ENCODE data around the gene PLEKHM3.

The PLEKHM3 gene

DNA sequence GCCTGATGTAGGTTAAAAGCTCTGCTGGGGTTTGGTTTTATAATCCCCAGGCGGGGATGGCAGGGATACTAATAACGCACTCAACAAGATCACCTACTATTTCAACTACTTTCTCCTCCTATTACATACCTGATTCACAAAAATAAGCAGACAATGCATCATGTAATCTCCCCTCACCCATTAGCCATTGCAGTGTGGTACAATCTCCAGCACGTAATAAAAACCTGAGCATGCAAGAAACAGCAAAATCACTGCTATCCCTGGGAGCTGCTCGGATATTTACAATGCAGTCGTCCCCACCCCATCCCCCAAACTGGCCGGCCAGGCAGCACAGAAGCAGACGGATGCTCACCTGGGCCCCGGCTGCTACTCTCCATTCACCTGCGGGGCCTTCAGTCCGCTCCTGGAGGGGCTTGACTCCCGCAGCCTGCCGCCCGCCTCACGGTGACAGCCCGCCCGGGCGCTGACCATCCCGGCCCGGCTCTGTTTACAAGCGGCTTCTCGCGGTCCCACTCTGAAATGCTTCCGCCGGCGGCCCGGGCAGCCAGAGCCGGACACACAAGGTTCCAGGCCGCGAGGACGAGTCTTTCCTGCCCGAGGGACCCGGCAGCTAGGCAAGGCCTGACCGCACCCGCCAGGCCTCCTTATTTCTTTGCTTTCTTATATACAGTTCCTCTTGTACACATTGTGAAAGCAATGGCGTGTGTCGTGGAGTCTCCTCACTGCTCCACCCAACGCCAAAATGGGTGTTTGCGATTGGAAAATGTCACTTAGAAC is at the start of gene PLEKHM3:
Gene PLEKHM3, minus strand, starts transcription at position 491 of the 777 bp plus-strand sequence. CDS start 23,888 bp downstream, outside the sequence.
- DNase-seq = no peak

DNA sequence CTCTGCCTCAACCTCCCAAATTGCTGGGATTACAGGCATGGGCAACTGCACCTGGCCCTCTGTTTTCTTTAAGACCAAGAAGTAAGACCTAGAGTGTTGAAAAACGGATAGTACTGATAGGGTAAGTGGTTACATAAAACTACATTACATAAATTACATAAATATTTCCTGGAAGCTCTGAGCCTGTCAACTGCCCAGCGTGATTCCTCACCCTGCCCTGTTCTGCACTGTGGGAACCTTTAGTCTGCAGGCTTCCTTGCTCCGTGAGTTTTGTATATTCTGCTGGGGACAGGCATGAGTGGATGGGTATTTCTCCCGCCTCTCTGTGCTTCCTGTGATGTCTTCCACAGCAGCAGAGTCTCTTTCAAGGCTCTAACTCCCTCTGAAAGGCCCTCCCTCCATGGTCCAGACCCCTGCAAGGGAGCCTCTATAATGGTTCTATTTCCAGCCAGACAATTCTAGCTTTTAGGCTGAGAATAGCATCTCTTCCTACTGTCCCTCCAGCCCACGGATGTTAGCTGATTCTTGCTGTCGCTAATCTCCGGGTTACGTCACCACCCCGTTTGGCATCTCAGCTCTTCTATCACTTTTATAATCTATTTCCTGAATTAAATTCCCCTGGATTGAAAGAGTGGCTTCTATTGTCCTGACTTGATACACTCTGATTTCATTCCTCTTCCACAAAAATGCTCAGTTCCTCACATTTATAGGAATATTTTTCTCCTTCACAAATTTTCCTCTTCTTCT is 49.5 kb upstream of the PLEKHM3 start:
- no peak for DNase-seq

DNA sequence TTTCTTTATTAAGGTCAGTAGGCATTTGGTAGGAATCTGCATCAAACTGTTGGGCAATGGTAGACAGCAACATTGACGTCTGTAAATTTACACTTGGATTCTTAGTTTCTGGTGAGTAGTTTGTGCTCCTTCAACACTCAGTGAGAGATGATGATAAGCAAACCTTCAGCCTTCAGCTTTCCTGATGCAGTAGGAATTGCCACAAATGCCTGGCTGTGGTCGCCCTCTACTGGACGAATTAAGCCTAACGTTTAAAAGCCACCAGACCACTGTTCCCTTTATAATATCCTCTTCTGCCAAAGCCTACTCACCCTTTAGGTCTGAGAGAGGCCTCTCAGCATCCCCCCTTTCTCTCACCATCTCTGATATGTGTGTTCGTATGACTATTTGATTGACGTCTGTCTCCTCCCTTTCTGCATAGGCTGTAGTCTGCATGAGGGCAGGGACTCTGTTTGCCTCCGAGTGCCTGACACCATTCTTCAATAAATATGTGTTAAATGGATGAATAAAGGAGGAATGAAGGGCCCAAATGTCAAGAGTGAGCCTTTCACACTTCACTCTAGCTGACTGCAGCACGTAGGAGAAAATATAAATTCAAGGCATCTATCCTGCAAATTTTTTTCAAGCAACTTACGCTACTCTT is 47.0 kb upstream of the PLEKHM3 start:
- no peak for DNase-seq

GRCh38 chr2:208069186-208069585 is 43.9 kb upstream of the PLEKHM3 start:
- no peak for DNase-seq

DNA sequence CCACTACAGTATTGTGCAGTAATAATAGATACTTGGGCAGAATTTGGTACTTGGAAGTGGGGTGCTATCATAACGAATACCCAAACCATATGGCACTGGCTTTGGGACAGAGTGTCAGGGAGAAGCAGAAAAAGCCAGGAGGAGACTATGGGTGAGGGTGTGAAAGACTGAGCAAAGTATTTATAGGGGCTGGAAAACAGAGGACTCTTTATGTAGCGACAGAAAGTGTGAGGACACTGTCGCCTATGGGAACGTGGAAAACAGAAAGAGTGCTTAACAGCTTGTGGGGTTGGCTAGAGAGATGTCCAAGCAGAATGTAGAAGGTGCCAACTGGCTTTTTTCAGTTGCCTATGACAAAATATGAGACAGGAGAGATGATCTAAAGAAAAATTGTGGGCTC is 40.7 kb upstream of the PLEKHM3 start:
- no peak for DNase-seq

- DNase-seq = no peak
Observed at GRCh38 chr2:208065476-208065875, 40.1 kb upstream of the PLEKHM3 start.

- no peak for DNase-seq
Observed at GRCh38 chr2:208064220-208064961, 39.1 kb upstream of the PLEKHM3 start.

DNA sequence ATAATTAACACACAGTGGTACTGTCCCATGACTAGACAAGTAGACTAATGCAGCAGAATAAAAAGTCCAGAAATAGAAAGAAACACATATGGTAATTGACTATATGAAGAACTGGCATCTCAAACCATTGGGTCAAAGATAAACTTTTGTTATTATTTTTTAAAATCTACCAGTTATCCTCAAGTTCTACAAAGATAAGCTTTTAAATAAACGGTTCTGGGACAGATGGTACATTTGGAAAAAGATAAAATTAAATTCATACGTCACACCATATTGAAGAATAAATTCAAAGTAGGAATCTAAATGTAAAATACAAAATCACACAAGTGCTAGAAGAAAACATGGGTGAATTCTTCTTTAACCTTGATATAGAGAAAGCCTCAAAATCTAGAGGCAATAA is 37.6 kb upstream of the PLEKHM3 start:
- no peak for DNase-seq

GRCh38 chr2:208062113-208062512 is 36.8 kb upstream of the PLEKHM3 start:
- DNase-seq = no peak

DNA sequence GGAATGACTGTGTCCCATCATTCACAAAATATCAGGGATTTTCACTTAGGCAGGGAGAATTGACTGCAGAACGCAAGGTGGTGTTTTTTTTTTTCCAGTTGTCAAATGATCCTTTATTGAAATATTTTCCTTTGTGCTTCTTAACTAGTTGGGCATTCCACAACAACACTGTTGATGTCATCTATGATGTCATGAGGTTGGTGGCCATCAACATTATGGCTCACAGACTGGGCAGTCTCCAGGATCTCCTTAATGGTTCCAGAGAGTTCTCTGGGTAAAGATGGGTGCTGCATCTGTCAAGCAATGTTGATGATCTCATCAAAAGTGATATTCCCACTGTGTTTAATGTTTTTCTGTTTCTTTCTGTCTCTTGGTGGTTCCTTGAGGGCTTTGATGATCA is 31.8 kb upstream of the PLEKHM3 start:
- no peak for DNase-seq

- DNase-seq = no peak
Observed at GRCh38 chr2:208049441-208049840, 24.1 kb upstream of the PLEKHM3 start.

GRCh38 chr2:208049006-208049405 is 23.7 kb upstream of the PLEKHM3 start:
- DNase-seq = no peak

DNA sequence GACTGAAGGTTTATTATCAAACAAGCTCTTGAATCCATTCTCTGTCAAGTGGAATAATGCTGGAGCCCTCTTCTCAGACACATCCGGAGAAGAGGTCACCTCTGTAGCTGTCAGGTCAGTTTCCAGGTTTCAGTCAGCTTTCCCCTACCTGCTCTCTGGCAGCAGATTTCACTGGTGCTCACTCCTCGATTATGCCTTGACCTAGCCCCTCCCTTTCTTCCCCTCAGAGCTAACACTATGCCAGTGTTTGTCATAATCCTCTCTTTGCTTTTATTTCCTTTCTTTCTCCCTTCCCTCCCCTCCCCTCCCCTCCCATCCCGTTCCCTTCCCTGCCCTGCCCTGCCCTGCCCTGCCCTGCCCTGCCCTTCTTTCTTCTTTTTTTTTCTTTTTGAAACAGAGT is 22.5 kb upstream of the PLEKHM3 start:
- DNase-seq = no peak

- DNase-seq = no peak
Observed at GRCh38 chr2:208046686-208047085, 21.4 kb upstream of the PLEKHM3 start.

- no peak for DNase-seq
Observed at GRCh38 chr2:208042450-208042849, 17.1 kb upstream of the PLEKHM3 start.

DNA sequence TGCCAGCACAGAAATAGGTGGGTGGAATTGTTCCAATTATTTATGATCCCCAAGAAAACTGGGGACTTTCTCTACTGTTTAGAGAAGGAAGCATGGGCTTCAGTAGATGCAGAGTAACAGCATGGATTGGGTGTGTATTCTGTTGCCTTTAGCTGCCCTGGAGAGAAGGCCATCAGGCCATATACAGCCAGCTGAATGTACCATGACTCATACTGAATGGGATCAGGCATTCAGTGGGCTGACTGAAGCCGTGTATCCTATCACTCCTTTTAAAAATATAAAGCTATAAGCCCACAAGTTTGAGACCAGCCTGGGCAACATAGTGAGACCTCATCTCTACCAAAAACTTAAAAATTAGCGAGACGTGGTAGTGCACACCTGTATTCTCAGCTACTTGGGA is 16.7 kb upstream of the PLEKHM3 start:
- no peak for DNase-seq

- no peak for DNase-seq
Observed at GRCh38 chr2:208040199-208041171, 15.2 kb upstream of the PLEKHM3 start.

DNA sequence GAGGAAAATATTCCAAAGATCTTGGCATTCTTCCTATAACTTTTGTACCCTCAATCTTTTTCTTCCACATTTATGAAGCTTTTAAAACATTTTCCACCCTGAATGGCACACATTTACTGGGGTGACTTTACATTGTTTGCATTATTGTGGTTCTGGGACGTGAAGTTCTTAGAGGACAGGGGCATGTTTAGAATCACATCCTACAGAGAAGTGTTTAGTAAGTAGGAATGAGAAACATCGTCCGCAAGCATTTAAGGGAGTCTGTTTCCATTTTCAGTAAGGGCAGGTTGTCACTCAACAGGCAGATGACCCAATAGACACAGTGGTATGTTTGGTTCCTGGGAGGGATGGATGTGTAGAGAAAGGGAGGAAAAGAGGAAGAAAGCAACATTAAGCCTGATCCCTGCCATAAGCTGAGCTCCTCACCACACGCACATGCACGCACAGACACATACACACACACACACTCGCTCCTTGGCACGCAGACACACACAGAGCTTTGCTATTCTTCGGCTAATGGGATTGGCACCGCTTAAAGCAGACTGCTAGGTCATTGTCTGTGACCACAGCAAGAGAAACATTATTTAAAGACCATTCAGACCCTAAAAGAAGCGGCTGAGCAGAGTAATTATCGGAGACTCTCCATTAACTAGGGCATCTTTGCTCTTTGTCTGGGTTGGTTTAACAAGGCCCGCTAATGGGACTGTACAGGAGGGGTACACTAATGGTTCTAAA is 14.2 kb upstream of the PLEKHM3 start:
- DNase-seq = no peak

DNA sequence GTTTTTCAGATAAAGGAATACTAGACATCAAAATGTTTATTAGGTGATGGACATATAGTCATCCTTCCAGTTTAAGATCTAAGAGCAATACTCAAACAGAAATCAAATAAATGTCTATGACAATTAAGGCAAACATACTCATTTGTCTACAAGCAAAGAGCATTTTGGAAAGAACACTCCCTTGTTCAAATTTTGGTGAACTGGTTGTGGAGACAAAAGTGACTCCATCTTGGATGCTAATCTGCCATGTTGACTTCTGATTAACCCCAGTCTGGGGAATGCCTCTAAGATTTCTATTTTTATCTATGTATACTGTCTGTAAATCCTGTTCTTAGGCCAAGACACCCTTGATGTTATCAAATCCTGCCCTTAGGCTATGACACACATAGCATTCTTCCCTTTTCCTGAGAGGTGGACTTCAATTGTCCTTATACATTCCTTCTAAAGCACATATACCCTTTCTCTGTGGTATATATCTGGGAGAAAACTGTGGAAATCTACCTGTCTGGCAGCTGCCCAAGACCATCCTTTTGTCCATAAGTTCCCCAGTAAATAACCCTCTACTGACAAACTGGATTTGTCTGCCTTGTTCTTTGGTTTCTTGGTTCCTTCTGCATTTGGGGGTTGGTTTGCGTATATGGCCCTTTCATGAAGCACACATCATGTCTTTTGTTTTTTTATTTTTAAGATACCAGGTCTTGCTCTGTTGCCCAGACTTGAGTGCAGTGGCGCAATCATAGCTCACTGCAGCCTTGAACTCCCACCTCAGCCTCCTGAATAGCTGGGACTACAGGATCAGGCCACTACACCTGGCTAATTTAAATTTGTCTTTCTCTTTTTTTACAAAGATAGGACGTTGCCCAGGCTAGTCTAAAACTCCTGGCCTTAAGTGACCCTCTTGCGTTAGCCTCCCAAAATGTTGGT is 12.5 kb upstream of the PLEKHM3 start:
- no peak for DNase-seq

GRCh38 chr2:208036357-208036756 is 11.0 kb upstream of the PLEKHM3 start:
- no peak for DNase-seq
